Endothelial cell of umbilical vein (primary cell): ENCODE measurements around the gene DGKG. TPM values are rescaled to one million over a fixed set of nuclear protein-coding genes. Genes with fewer than 3 reads are reported as not detected.

Experiments used
- BruUV-seq: library from RNA; stranded (reverse); fragments of 400-500 nt; replicated peaks from 2 replicates; lab custom pipeline; 2021; lab: Mats Ljungman, UMichigan
- CTCF ChIA-PET: fragments of 300-600, 350-600 bp; sonication (Branson Sonifier 250); formaldehyde crosslinking; loops from one replicate; lab custom pipeline; 2021; ENCODE audit warnings: antibody characterized with exemption, inconsistent platforms; lab: Charles Lee
- POLR2A ChIA-PET: fragments of 300-600, 350-600 bp; sonication (Branson Sonifier 250); formaldehyde crosslinking; loops from one replicate; lab custom pipeline; 2021; ENCODE audit warnings: antibody characterized with exemption, inconsistent platforms; lab: Charles Lee
- DNase-seq: peaks from one replicate; pipeline ENCODE4 v3.0.0-alpha.2; 2011; ENCODE audit warnings: low read depth, low spot score
- FAIRE-seq: peaks from 2 replicates; lab custom pipeline; 2011; peaks lifted over from hg19 to GRCh38; lab: Jason Lieb, UNC
- H2AFZ ChIP-seq: 2 replicates; pipeline ENCODE4 v1.6.0; 2012; ENCODE audit warnings: low read depth, low read length, control low read depth, inconsistent platforms
- H3K27ac ChIP-seq: 2 replicates; pipeline ENCODE4 v1.5.1; 2011; ENCODE audit warnings: low read depth, mild to moderate bottlenecking, control low read depth, low read length, moderate library complexity; ENCODE audit not compliant: insufficient read depth
- H3K27me3 ChIP-seq, 2 experiments: 2 replicates each; pipeline versions ENCODE4 v1.6.0 to v1.6.1; 2011; ENCODE audit warnings: low read length in 2 of 2, mixed read lengths in 1 of 2; ENCODE audit not compliant: control insufficient read depth in 2 of 2, insufficient read depth in 2 of 2
- H3K36me3 ChIP-seq, 2 experiments: 2 replicates in 1 of 2; 3 replicates in 1 of 2; pipeline ENCODE4 v1.5.1; 2011; ENCODE audit warnings: low read length in 2 of 2, mild to moderate bottlenecking in 1 of 2, moderate library complexity in 1 of 2; ENCODE audit not compliant: control insufficient read depth in 2 of 2, insufficient read depth in 2 of 2; ENCODE audit errors: extremely low read depth in 1 of 2
- H3K4me1 ChIP-seq: 3 replicates; pipeline ENCODE4 v1.5.1; 2011; ENCODE audit warnings: mild to moderate bottlenecking, low read length; ENCODE audit not compliant: control insufficient read depth, insufficient read depth; ENCODE audit errors: extremely low read depth
- H3K4me2 ChIP-seq: 2 replicates; pipeline ENCODE4 v1.6.1; 2011; ENCODE audit warnings: low read length, control low read depth, mixed read lengths; ENCODE audit not compliant: insufficient read depth
- H3K4me3 ChIP-seq, 3 experiments: fragments of 200-600 bp in 1 of 3; sonication (generic), shearing (Covaris generic) in 1 of 3; replicated peaks in 1 of 3; 2 replicates each; pipeline ENCODE4 v1.5.1; 2011 to 2016; ENCODE audit warnings: control low read depth in 3 of 3, low read length in 3 of 3, mild to moderate bottlenecking in 2 of 3, inconsistent platforms in 1 of 3, low read depth in 1 of 3, moderate library complexity in 1 of 3; ENCODE audit not compliant: insufficient read depth in 1 of 3
- H3K79me2 ChIP-seq: 2 replicates; pipeline ENCODE4 v1.6.0; 2012; ENCODE audit warnings: low read length, inconsistent platforms; ENCODE audit not compliant: control insufficient read depth, insufficient read depth
- H3K9ac ChIP-seq: replicated peaks from 2 replicates; pipeline ENCODE3; 2011; ENCODE audit warnings: low read length, control low read depth; ENCODE audit not compliant: insufficient read depth; ENCODE audit errors: extremely low read depth
- H3K9me1 ChIP-seq: replicated peaks from 3 replicates; pipeline ENCODE4 v1.6.0; 2011; ENCODE audit warnings: mild to moderate bottlenecking, low read length; ENCODE audit not compliant: control insufficient read depth, insufficient read depth; ENCODE audit errors: extremely low read depth
- H3K9me3 ChIP-seq: replicated peaks from 2 replicates; pipeline ENCODE4 v1.5.1; 2012; ENCODE audit warnings: low read length, inconsistent platforms; ENCODE audit not compliant: control insufficient read depth, insufficient read depth
- H4K20me1 ChIP-seq: replicated peaks from 2 replicates; pipeline ENCODE3; 2011; ENCODE audit warnings: mild to moderate bottlenecking, low read length; ENCODE audit not compliant: control insufficient read depth, insufficient read depth; ENCODE audit errors: extremely low read depth
- EZH2 ChIP-seq: IDR thresholded peaks from 2 replicates; pipeline ENCODE4 v1.6.1; 2012; ENCODE audit warnings: borderline replicate concordance, low read depth, mild to moderate bottlenecking, moderate library complexity, low read length, inconsistent platforms; ENCODE audit not compliant: severe bottlenecking
- FOS ChIP-seq: IDR thresholded peaks from 2 replicates; pipeline ENCODE4 v1.6.1; 2011; ENCODE audit warnings: mild to moderate bottlenecking, low read length, moderate library complexity, borderline replicate concordance; ENCODE audit not compliant: insufficient read depth
- GATA2 ChIP-seq: IDR thresholded peaks from 2 replicates; pipeline ENCODE4 v1.7.0; 2011; ENCODE audit warnings: low read depth, mild to moderate bottlenecking, moderate library complexity, mixed read lengths, low read length; ENCODE audit not compliant: insufficient read length, insufficient read depth
- JUN ChIP-seq: IDR thresholded peaks from 2 replicates; pipeline ENCODE4 v1.6.1; 2011; ENCODE audit warnings: borderline replicate concordance, low read depth; ENCODE audit not compliant: insufficient read length, insufficient read depth
- MYC ChIP-seq: IDR thresholded peaks from one replicate; pipeline ENCODE4 v1.6.1; 2011; ENCODE audit warnings: mild to moderate bottlenecking, low read depth, low read length
- POLR2A ChIP-seq: IDR thresholded peaks from 2 replicates; pipeline ENCODE4 v1.6.1; 2012; ENCODE audit warnings: low read depth, mild to moderate bottlenecking, control low read depth, low read length
- POLR2AphosphoS5 ChIP-seq: IDR thresholded peaks from 2 replicates; pipeline ENCODE4 v1.6.1; 2012; ENCODE audit warnings: low read depth, mild to moderate bottlenecking, control low read depth, low read length, moderate library complexity; ENCODE audit not compliant: insufficient read depth
- dilution Hi-C: fragments of 300-500 bp; cut with MboI; formaldehyde crosslinking; loops from one replicate; pipeline ENCODE4 v1.15.0; 2019; ENCODE audit warnings: low sequenced_read_pairs; ENCODE audit not compliant: extremely low pct_ligation_motif_present
- intact Hi-C: fragments of 100-400 bp; cut with micrococcal nuclease; formaldehyde crosslinking; loops from one replicate; pipeline ENCODE4 v1.10.0; 2022
- polyA plus RNA-seq, 4 experiments: library from polyadenylated mRNA; depleted of rRNA in 3 of 4; stranded (reverse) in 3 of 4; unstranded in 1 of 4; fragments of >200 nt; gene quantifications; 2 replicates each; pipeline versions ENCODE4 v1.2.1 to v1.2.3, GENCODE V29; 2011 to 2012; ENCODE audit warnings: missing spikeins in 1 of 4
- total RNA-seq: library from RNA; stranded (reverse); gene quantifications from 2 replicates; pipeline ENCODE4 v1.2.3, GENCODE V29; 2021
- TF ChIP-seq, protein P1 (sequence below), 2 donors: IDR thresholded peaks; 1 replicate in 1 of 2; 2 replicates in 1 of 2; pipeline ENCODE4 v1.5.1; 2011; ENCODE audit warnings: low read length in 2 of 2, mild to moderate bottlenecking in 2 of 2, moderate library complexity in 2 of 2, control low read depth in 1 of 2, inconsistent platforms in 1 of 2, low read depth in 1 of 2; ENCODE audit not compliant: insufficient read depth in 1 of 2; ENCODE audit errors: extremely low read depth in 1 of 2
- TF ChIP-seq, protein P2 (sequence below): IDR thresholded peaks from 2 replicates; pipeline ENCODE4 v1.6.1; 2011; ENCODE audit not compliant: insufficient read depth, insufficient read length

DGKG gene
- total and polyA plus RNA-seq, 2 donors (not counting 3 experiments of a cell fraction or from before 2014, with no cell fraction given), result not detected

DNA sequence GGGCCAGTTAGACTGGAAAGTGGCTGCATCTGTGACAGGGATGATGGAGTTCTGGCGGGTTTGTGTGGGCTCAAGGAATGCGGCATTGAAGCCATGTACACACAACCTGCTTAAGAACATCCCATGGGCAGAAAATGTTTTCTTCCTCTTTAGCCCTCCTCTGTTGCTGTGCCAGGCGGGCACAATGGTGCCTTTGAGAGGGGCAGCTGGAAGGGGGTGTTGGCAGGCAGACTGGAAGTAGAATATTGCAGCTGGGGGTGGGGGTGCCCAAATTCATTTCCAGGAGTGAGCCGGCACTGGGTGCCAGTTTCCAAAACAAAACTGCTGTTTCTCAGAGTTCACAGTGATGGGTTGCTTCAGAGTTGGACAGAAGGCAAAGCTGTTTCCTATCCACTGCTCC, 161.3 kb downstream of the DGKG start:
- Histone ChIP-seq H3K4me3 (no peak overlapping the region), H3K9ac (no peak overlapping the region), H3K79me2 (no peaks in the 10 kb centered on the region), H3K9me3 (no peaks in the 10 kb centered on the region), H3K4me2 (no peak overlapping the region), H3K9me1 (no peaks in the 10 kb centered on the region), H2AFZ (no peak overlapping the region), H3K27me3 (peaks cover 3 to 5% of the 10 kb centered on the region in 2 experiments), H3K36me3 (no peaks in the 10 kb centered on the region), H3K27ac (no peak overlapping the region), H4K20me1 (no peaks in the 10 kb centered on the region), H3K4me1 (no peaks in the 10 kb centered on the region)
- intact Hi-C loops, result no loop called here
- FAIRE-seq (no peak), DNase-seq (no peak)
- TF ChIP-seq, protein P1, sequence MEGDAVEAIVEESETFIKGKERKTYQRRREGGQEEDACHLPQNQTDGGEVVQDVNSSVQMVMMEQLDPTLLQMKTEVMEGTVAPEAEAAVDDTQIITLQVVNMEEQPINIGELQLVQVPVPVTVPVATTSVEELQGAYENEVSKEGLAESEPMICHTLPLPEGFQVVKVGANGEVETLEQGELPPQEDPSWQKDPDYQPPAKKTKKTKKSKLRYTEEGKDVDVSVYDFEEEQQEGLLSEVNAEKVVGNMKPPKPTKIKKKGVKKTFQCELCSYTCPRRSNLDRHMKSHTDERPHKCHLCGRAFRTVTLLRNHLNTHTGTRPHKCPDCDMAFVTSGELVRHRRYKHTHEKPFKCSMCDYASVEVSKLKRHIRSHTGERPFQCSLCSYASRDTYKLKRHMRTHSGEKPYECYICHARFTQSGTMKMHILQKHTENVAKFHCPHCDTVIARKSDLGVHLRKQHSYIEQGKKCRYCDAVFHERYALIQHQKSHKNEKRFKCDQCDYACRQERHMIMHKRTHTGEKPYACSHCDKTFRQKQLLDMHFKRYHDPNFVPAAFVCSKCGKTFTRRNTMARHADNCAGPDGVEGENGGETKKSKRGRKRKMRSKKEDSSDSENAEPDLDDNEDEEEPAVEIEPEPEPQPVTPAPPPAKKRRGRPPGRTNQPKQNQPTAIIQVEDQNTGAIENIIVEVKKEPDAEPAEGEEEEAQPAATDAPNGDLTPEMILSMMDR (IDR thresholded peaks at IDR 0.05; ENCODE audit: extremely low read depth in 1 of 2, insufficient read depth in 1 of 2, low read depth in 1 of 2, low read length in 2 of 2), result no peak
- TF ChIP-seq, protein P2, sequence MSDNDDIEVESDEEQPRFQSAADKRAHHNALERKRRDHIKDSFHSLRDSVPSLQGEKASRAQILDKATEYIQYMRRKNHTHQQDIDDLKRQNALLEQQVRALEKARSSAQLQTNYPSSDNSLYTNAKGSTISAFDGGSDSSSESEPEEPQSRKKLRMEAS, result no peak
- no peak for TF ChIP-seq EZH2
- no peak for TF ChIP-seq GATA2
- no peak for TF ChIP-seq FOS
- dilution Hi-C loops, result no loop called here
- CTCF ChIA-PET, result no interaction called here
- POLR2A ChIA-PET, result no interaction called here
- BruUV-seq, result no TSS peak

DNA sequence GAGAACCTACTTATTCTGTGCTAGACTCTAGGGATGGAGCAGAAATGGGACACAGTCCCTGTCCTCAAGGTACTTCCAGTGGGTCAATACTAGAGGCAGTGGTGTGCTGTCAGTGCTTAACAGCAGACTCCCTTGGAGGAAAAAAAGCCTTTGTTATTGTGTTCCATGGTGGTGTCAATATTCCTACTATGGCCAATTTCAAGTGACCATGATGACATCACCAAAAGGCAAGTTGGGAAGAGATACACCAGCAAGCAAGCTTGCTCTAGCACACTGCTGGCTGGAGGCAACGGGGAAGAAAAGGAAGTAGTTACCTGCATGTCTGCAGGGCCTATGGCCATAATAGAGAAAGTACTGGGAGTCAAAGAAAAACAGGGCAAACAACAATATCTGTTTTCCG, 163.6 kb downstream of the DGKG start:
- intact Hi-C loops, result no loop called here
- Histone ChIP-seq H3K9me1 (no peaks in the 10 kb centered on the region), H2AFZ (no peak overlapping the region), H3K9ac (no peak overlapping the region), H3K27me3 (peaks cover 14 to 22% of the 10 kb centered on the region in 2 experiments), H3K36me3 (no peaks in the 10 kb centered on the region), H3K4me3 (no peak overlapping the region), H4K20me1 (no peaks in the 10 kb centered on the region), H3K27ac (no peak overlapping the region), H3K9me3 (no peaks in the 10 kb centered on the region), H3K4me2 (no peak overlapping the region), H3K4me1 (no peaks in the 10 kb centered on the region), H3K79me2 (no peaks in the 10 kb centered on the region)
- BruUV-seq, result no TSS peak
- ChIA-PET CTCF (no interaction called here), POLR2A (no interaction called here)
- dilution Hi-C loops, result no loop called here
- DNase-seq (no peak), FAIRE-seq (no peak)
- TF ChIP-seq MYC, result no peak
- no peak for TF ChIP-seq EZH2
- no peak for TF ChIP-seq POLR2AphosphoS5
- no peak for TF ChIP-seq POLR2A
- no peak for TF ChIP-seq JUN
- TF ChIP-seq, protein P2, result no peak
- TF ChIP-seq GATA2, result no peak
- TF ChIP-seq, protein P1 (IDR thresholded peaks at IDR 0.05; ENCODE audit: extremely low read depth in 1 of 2, insufficient read depth in 1 of 2, low read depth in 1 of 2, low read length in 2 of 2), result no peak
- TF ChIP-seq FOS, result no peak
